Liver (tissue), 3 donors: ENCODE results near the gene TRIM17.

Experiments
- ATF3 ChIP-seq: IDR thresholded peaks from 2 replicates; pipeline ENCODE4 v1.6.1; 2016; ENCODE audit warnings: antibody characterized with exemption
- CTCF ChIP-seq: fragments of 150-350 bp; IDR thresholded peaks from 2 replicates; pipeline ENCODE4 v1.5.1; 2017; ENCODE audit warnings: improper control_type of control experiment, low read depth, low read length; ENCODE audit not compliant: missing input control
- FOXA1 ChIP-seq: IDR thresholded peaks from 2 replicates; pipeline ENCODE4 v1.6.1; 2016; ENCODE audit warnings: antibody characterized with exemption
- REST ChIP-seq: IDR thresholded peaks from 2 replicates; pipeline ENCODE4 v1.6.1; 2016; ENCODE audit warnings: antibody characterized with exemption, mild to moderate bottlenecking
- TAF1 ChIP-seq: conservative IDR thresholded peaks from 2 replicates; pipeline ENCODE4 v1.6.1; 2016; ENCODE audit warnings: antibody characterized with exemption, mild to moderate bottlenecking
- YY1 ChIP-seq: IDR thresholded peaks from 2 replicates; pipeline ENCODE4 v1.6.1; 2016; ENCODE audit warnings: antibody characterized with exemption, mild to moderate bottlenecking
- donor health status: healthy.
- donor health status: healthy.

- TF ChIP-seq REST (no peak), TAF1 (no peak), YY1 (no peak), FOXA1 (no peak), ATF3 (no peak), CTCF (no peak)
Observed at GRCh38 chr1:228375578-228376261, 40.9 kb downstream of the TRIM17 start.
